Ishikawa (cell line): ENCODE data around the gene EPB41L4B.

Experiments
- CEBPB ChIP-seq: IDR thresholded peaks from 2 replicates; pipeline ENCODE4 v1.6.1; 2012
- CREB1 ChIP-seq: IDR thresholded peaks from 2 replicates; pipeline ENCODE4 v1.6.1; 2012; ENCODE audit warnings: low read depth
- EP300 ChIP-seq: IDR thresholded peaks from 2 replicates; pipeline ENCODE4 v1.6.1; 2012; ENCODE audit warnings: borderline replicate concordance
- FOXM1 ChIP-seq: IDR thresholded peaks from 2 replicates; pipeline ENCODE4 v1.6.1; 2012; ENCODE audit warnings: low read depth, borderline replicate concordance
- MAX ChIP-seq: IDR thresholded peaks from 2 replicates; pipeline ENCODE4 v1.6.1; 2012
- NFIC ChIP-seq: IDR thresholded peaks from 2 replicates; pipeline ENCODE4 v1.6.1; 2012
- RAD21 ChIP-seq: IDR thresholded peaks from 2 replicates; pipeline ENCODE4 v1.6.1; 2012; ENCODE audit warnings: low read depth
- REST ChIP-seq: IDR thresholded peaks from 2 replicates; pipeline ENCODE4 v1.6.1; 2012; ENCODE audit warnings: low read depth, mild to moderate bottlenecking
- TCF12 ChIP-seq: IDR thresholded peaks from 2 replicates; pipeline ENCODE4 v1.6.1; 2012; ENCODE audit warnings: low read depth
- TEAD4 ChIP-seq: IDR thresholded peaks from 2 replicates; pipeline ENCODE4 v1.6.1; 2012
- USF1 ChIP-seq: IDR thresholded peaks from 2 replicates; pipeline ENCODE4 v1.6.1; 2012
- YY1 ChIP-seq: IDR thresholded peaks from 2 replicates; pipeline ENCODE4 v1.6.1; 2012; ENCODE audit warnings: low read depth
- ZBTB7A ChIP-seq: IDR thresholded peaks from 2 replicates; pipeline ENCODE4 v1.6.1; 2012; ENCODE audit warnings: low read depth

GRCh38 chr9:109277451-109277850 lies 43.4 kb downstream of the EPB41L4B start:
- TF ChIP-seq ZBTB7A (no peak), CEBPB (no peak), REST (no peak), CREB1 (no peak), RAD21 (no peak), YY1 (no peak), TEAD4 (no peak), EP300 (no peak), TCF12 (no peak), USF1 (no peak), MAX (no peak), FOXM1 (no peak), NFIC (no peak)
